Measurements from ENCODE around the gene IFI44. TPM values are rescaled to one million over a fixed set of nuclear protein-coding genes. Genes with fewer than 3 reads are reported as not detected.

IFI44 gene
- total RNA-seq, 2 experiments from 2014 or later: not detected

GRCh38 chr1:78678324-78678723 lies 28.7 kb downstream of the IFI44 start:
- Histone ChIP-seq H3K4me3 (ENCODE audit: low read depth, low read length, poor library complexity, severe bottlenecking) (no peak overlapping the region), H3K4me1 (ENCODE audit: insufficient read depth, low read length, poor library complexity, severe bottlenecking) (no peaks in the 10 kb centered on the region), H2AFZ (ENCODE audit: low read length) (no peak overlapping the region), H3K36me3 (ENCODE audit: insufficient read depth, low read length) (no peaks in the 10 kb centered on the region), H3K9me3 (ENCODE audit: low read length) (no peaks in the 10 kb centered on the region), H3K4me2 (ENCODE audit: low read length) (no peak overlapping the region), H3K79me2 (ENCODE audit: insufficient read depth, low read depth, low read length) (no peaks in the 10 kb centered on the region), H4K20me1 (ENCODE audit: insufficient read depth, low read length) (no peaks in the 10 kb centered on the region), H3K27ac (ENCODE audit: low read depth, low read length, poor library complexity, severe bottlenecking) (no peak overlapping the region), H3K9me2 (ENCODE audit: insufficient read depth, low read length) (no peaks in the 10 kb centered on the region)
- ChIA-PET POLR2A (no interaction called here), CTCF (ENCODE audit: unreplicated experiment) (no interaction called here)
- DNase-seq (ENCODE audit: low spot score): no peak
- no TSS peak for BruUV-seq (replicated peaks)
- intact Hi-C loops (cut with micrococcal nuclease; ENCODE audit: unreplicated experiment): no loop called here
- TF ChIP-seq EZH2phosphoT487 (IDR thresholded peaks at IDR 0.05; ENCODE audit: borderline replicate concordance, low read depth, low read length): no peak
- TF ChIP-seq, protein P1, sequence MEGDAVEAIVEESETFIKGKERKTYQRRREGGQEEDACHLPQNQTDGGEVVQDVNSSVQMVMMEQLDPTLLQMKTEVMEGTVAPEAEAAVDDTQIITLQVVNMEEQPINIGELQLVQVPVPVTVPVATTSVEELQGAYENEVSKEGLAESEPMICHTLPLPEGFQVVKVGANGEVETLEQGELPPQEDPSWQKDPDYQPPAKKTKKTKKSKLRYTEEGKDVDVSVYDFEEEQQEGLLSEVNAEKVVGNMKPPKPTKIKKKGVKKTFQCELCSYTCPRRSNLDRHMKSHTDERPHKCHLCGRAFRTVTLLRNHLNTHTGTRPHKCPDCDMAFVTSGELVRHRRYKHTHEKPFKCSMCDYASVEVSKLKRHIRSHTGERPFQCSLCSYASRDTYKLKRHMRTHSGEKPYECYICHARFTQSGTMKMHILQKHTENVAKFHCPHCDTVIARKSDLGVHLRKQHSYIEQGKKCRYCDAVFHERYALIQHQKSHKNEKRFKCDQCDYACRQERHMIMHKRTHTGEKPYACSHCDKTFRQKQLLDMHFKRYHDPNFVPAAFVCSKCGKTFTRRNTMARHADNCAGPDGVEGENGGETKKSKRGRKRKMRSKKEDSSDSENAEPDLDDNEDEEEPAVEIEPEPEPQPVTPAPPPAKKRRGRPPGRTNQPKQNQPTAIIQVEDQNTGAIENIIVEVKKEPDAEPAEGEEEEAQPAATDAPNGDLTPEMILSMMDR (conservative IDR thresholded peaks at IDR 0.05; ENCODE audit: low read length): no peak

GRCh38 chr1:78681265-78681664 lies 31.6 kb downstream of the IFI44 start:
- BruUV-seq (replicated peaks): no TSS peak

GRCh38 chr1:78682496-78682895 lies 32.9 kb downstream of the IFI44 start:
- Histone ChIP-seq H3K4me3 (ENCODE audit: low read depth, low read length, poor library complexity, severe bottlenecking) (no peak overlapping the region), H3K4me1 (ENCODE audit: insufficient read depth, low read length, poor library complexity, severe bottlenecking) (no peaks in the 10 kb centered on the region), H3K9me2 (ENCODE audit: insufficient read depth, low read length) (no peaks in the 10 kb centered on the region), H4K20me1 (ENCODE audit: insufficient read depth, low read length) (no peaks in the 10 kb centered on the region), H3K9me3 (ENCODE audit: low read length) (no peaks in the 10 kb centered on the region), H3K79me2 (ENCODE audit: insufficient read depth, low read depth, low read length) (no peaks in the 10 kb centered on the region), H3K36me3 (ENCODE audit: insufficient read depth, low read length) (no peaks in the 10 kb centered on the region), H3K4me2 (ENCODE audit: low read length) (no peak overlapping the region), H2AFZ (ENCODE audit: low read length) (no peak overlapping the region), H3K27ac (ENCODE audit: low read depth, low read length, poor library complexity, severe bottlenecking) (no peak overlapping the region)
- BruUV-seq (replicated peaks): no TSS peak
- ChIA-PET POLR2A (no interaction called here), CTCF (ENCODE audit: unreplicated experiment) (no interaction called here)
- no peak for TF ChIP-seq EZH2phosphoT487 (IDR thresholded peaks at IDR 0.05; ENCODE audit: borderline replicate concordance, low read depth, low read length)
- TF ChIP-seq, protein P1 (conservative IDR thresholded peaks at IDR 0.05; ENCODE audit: low read length): no peak
- intact Hi-C loops (cut with micrococcal nuclease; ENCODE audit: unreplicated experiment): no loop called here
- no peak for DNase-seq (ENCODE audit: low spot score)

More at GRCh38 chr1:78681265-78681664, 31.6 kb downstream of the IFI44 start:
- Histone ChIP-seq H2AFZ (ENCODE audit: low read length) (no peak overlapping the region), H3K27ac (ENCODE audit: low read depth, low read length, poor library complexity, severe bottlenecking) (no peak overlapping the region), H3K9me3 (ENCODE audit: low read length) (no peaks in the 10 kb centered on the region), H3K4me2 (ENCODE audit: low read length) (no peak overlapping the region), H3K36me3 (ENCODE audit: insufficient read depth, low read length) (no peaks in the 10 kb centered on the region), H3K79me2 (ENCODE audit: insufficient read depth, low read depth, low read length) (no peaks in the 10 kb centered on the region), H3K9me2 (ENCODE audit: insufficient read depth, low read length) (no peaks in the 10 kb centered on the region), H4K20me1 (ENCODE audit: insufficient read depth, low read length) (no peaks in the 10 kb centered on the region), H3K4me3 (ENCODE audit: low read depth, low read length, poor library complexity, severe bottlenecking) (no peak overlapping the region), H3K4me1 (ENCODE audit: insufficient read depth, low read length, poor library complexity, severe bottlenecking) (no peaks in the 10 kb centered on the region)
- no peak for DNase-seq (ENCODE audit: low spot score)
- no peak for TF ChIP-seq EZH2phosphoT487 (IDR thresholded peaks at IDR 0.05; ENCODE audit: borderline replicate concordance, low read depth, low read length)
- TF ChIP-seq, protein P1 (conservative IDR thresholded peaks at IDR 0.05; ENCODE audit: low read length): no peak
- ChIA-PET CTCF (ENCODE audit: unreplicated experiment) (no interaction called here), POLR2A (no interaction called here)
- intact Hi-C loops (cut with micrococcal nuclease; ENCODE audit: unreplicated experiment): no loop called here

All from OCI-LY7 (cell line).